ENCODE data around the gene MRTO4.

- TF ChIP-seq ZBTB7A (IDR thresholded peaks at IDR 0.05; ENCODE audit: low read depth) (no peak), MAX (IDR thresholded peaks at IDR 0.05) (no peak), TEAD4 (IDR thresholded peaks at IDR 0.05) (no peak), USF1 (IDR thresholded peaks at IDR 0.05) (no peak), REST (IDR thresholded peaks at IDR 0.05; ENCODE audit: low read depth) (no peak), YY1 (IDR thresholded peaks at IDR 0.05; ENCODE audit: low read depth) (no peak)
Measured at GRCh38 chr1:19234224-19234623, 17.4 kb upstream of the MRTO4 start.

Data from Ishikawa (cell line).